Muscle of back (tissue), 11 donors: ENCODE measurements around the gene SCUBE1. TPM values are rescaled to one million over a fixed set of nuclear protein-coding genes. Genes with fewer than 3 reads are reported as not detected.

Experiments used
- DNase-seq, 3 donors: peaks; one replicate each; pipeline versions ENCODE4 v3.0.0 to v3.0.0-alpha.2; 2013
- polyA plus RNA-seq, 10 donors: library from polyadenylated mRNA; unstranded; fragments of 120-200 nt; gene quantifications; one replicate each; pipeline ENCODE4 v1.2.1, GENCODE V29; 2013; ENCODE audit not compliant: insufficient read length in 10 of 10

The SCUBE1 gene
- polyA plus RNA-seq, 10 donors = 0.20 to 1.1 (median 0.49) TPM

DNA sequence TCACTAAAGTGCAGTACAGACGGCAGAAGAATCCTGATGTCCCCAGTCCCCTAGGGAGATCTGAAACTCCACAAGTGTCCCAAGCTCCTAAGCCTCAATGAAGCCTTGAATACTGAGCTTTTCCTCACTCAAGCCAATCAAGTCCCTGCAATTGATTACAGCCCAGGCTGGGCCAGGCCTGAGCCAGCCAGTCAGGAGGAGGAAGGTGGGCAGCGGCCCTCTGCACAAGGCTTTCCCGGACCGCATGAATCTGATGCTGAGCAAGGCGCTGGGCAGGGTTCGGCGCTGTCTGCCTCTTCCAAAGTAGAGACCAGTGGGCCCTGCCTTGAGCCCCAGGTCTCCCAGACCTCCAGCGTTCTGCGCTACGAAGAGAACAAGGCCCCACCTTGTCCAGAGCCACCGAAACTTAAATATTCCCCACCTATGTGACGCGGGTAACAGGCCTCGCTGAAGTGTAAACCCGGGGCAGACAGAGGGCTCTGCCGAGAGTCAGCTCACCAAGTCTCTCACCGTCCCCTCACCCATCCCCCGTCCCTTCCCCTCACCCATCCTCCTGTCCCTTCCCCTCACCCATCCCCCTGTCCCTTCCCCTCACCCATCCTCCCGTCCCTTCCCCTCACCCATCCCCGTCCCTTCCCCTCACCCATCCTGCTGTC lies 63.2 kb downstream of the SCUBE1 start:
- no peak for DNase-seq

DNA sequence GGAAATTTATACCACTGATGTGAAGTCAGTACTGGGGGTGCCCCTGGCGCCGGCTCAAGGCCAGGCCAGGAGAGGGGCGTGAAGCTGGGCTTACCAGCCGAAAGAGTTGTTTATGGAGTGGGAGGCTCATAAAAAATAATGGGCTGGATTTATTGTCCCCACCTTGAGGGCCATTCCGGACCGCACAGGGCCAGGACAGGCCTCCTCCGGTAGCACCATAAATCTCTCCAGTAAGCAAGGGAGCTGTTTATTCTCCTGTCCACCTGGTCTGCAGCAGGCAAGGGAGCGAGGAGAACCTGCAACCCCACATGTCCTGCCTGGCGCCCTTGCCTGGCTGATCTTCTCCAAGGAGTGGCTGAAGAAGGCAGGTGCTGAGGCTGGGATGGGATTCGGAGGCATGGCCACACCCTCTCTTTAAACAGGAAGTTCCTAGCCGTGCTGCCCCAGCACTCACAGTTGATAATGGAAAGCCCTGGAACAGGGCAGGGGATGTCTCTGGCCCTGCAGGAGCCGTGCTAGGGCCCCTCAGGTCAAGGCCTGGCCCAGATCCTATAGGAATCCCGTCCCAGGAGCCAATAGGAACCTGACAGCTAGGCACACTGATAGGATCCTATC lies 65.1 kb downstream of the SCUBE1 start:
- DNase-seq = no peak

- DNase-seq = no peak
These were observed 66.1 kb downstream of the SCUBE1 start for GRCh38 chr22:43277091-43277490.

- no peak for DNase-seq
These were observed 66.9 kb downstream of the SCUBE1 start for GRCh38 chr22:43276321-43276720.

- no peak for DNase-seq
These were observed 67.4 kb downstream of the SCUBE1 start for GRCh38 chr22:43275545-43276317.

- DNase-seq = no peak
These were observed 68.5 kb downstream of the SCUBE1 start for GRCh38 chr22:43274595-43275240.

DNA sequence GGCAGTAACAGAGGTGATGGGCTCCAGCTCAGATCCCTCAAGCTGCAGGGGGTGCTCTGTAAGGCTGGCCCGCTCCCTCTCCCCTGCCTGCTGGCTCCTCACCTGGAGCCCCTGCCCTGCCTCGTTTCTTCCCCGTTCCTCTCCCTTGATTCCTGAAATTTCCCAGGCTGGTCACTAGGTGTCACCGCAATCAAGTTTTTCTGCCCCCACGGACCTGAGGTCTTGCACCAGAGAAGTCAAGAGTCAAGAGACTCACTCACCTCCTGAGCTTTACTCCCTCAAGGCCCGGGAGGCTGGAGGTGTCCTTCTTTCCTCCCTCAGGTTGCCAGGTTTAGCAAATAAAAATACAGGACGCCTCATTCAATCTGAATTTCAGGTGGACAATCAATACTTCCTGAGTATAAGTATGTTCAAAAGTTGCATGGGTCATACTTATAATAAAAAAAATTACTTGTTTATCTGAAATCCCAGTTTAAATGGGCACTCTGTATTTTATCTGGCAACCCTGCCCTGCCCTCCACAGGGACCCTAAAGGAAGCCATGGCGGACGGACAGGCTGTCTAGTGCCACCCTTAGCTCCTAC lies 69.2 kb downstream of the SCUBE1 start:
- DNase-seq = peak in 1 of 3 donors; percentile 63

GRCh38 chr22:43272869-43273318 lies 70.3 kb downstream of the SCUBE1 start:
- no peak for DNase-seq

- no peak for DNase-seq
These were observed 70.9 kb downstream of the SCUBE1 start for GRCh38 chr22:43272301-43272700.

DNA sequence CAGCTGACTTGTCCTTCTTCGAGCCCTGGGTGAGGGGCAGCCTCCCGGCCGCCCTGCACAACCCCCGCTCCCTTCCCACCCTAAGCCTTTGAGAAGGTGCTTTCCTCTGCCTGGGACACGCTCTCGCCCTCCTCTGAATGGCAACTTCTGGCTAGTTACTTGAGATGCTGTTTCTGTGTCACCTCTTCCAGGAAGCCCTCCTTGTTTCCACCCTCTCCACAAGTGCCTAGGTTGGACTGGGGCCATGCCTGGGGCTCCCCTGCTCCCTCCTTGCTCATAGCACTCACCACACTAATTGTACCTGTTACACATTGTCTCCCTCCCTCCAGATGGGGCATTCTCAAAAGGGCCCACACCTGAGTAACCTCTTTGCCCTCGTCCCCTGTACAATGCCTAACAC lies 72.2 kb downstream of the SCUBE1 start:
- DNase-seq = no peak

- DNase-seq = no peak
These were observed 72.8 kb downstream of the SCUBE1 start for GRCh38 chr22:43270314-43270908.

GRCh38 chr22:43269646-43270045 lies 73.5 kb downstream of the SCUBE1 start:
- DNase-seq = no peak

DNA sequence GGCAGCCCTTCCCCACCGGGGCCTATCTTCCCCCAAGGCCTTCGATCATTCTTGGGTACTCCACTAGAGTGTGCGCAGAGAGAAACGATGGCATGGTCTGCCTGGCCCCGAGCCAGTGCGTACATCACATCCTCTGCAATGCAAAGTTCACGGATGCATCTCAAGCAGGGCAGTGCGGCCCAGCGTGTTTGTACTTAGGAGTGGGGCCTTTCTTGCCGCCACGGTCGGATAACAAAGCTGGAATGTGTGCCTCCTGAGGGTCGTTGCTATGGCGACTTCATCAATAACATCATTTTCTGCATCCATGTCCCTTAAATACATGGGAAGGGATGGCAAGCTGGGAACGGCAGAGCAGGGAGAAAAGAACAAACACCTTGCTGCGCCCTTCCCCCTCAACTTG lies 73.9 kb downstream of the SCUBE1 start:
- DNase-seq = peak in 2 of 3 donors; percentile 18 to 39

DNA sequence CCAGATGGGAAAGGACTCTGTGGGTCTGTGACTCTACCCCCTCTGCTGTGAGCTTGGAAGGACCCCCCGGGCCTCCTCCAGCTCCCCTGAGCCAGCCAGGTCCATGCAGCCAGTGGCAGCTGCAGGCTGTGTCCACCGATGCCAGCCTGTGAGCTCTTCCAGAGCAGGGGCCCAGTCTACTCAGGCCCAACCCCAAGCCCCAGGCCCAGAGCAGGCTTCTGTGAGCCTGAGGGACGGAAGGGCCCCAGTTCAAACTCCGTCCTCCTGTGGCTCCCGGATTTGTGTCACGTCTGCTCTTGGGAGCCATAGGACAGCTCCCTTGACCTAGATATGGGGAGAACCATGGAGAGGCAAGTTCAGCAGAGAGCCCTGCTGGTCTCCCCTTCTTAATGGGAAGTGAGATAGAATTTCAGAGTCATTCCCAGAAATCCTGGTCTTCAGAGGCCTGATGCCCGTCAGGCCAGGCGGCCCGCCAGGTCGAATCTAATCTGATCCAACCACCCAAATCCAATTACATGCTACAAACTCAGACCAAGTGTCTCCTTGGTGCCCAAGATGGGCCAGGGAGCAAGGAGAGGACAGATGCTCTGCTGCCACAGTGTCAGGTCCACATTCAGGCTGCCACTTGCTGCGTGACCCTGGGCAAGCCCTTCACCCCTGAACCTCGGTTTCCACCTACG lies 75.1 kb downstream of the SCUBE1 start:
- no peak for DNase-seq

DNA sequence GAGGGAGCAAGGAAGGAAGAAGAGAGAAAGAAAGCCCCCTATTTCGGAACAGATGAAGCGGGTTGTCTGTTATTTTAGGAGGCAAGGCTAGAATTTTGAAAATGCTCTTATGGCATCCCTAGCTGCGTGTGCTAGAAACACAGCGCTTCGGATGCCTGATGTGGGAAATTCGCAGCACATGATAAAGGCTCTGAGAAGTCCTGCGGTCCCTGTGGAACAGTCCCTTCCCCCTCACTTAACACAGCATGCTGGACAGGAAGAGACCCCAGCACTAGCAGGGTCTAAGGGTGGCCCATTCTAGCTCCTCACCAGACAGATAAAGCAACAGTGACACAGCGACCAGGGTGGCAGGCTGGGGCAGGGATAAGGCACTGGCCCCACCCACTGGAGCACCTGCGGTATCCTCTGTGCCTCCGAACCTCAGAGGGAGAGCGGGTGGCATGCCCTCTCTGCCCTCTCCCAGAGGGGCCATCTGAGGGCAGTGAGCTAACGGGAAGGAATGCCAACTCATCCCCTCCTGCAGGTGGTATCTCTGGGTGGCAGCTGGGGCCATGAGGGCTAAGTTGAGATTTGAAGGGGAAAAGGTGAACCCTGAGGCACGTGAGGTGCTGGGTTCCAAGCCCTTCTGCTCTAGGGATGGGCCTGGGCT lies 75.7 kb downstream of the SCUBE1 start:
- no peak for DNase-seq

DNA sequence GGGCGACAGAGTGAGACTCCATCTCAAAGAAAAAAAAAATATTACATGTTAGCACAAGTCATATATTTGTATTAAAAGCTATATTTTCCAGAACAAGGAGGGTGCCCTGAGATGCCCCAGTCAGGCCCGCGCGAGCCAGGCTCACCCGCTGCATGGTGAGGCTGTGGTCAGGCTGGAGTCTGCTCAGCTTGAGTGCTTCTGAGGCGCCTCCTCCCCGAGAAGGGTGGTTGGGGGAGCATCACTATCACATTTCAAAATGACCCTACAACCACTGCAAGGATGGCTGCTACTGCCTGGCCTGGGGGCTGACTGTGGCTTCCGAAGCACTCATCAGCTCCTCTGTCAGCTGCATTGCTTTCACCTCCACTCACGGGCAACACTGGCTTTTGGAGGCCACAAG lies 77.1 kb downstream of the SCUBE1 start:
- DNase-seq = no peak

GRCh38 chr22:43263645-43264514 lies 79.3 kb downstream of the SCUBE1 start:
- peak; percentile 62 to 84 (median 62) for DNase-seq

DNA sequence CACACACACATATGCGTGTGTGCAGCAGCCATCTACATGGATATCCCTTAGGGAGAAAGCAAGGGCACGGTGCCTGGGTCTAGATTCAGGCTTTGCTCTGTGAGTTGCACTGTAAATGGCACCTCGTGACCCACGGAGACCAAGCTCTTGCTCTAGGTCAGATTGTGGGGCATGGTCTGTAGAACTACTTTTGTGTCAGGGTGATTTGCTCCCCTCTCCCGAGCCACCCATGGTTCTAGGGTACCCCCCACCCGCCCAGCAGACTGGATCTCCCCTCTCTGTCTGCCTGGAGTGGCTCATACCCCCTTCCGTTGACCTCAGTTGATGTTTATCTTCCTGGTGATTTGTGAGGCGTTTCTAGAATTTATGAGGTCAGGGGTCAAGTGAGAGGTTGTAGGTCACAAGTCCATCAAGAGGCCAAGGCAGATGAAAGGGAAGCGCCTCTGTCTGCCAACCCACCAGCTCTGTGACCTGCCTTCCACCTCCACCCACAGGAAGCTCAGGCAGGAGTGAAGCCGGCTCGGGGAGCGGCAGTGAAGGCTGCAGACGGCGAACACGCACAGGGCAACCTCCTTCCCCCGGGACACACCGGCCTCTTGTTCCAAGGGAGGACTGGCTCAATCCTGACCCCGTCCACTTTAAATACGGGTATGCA lies 80.1 kb downstream of the SCUBE1 start:
- DNase-seq = no peak
